Endothelial cell of umbilical vein (primary cell): ENCODE data around the gene KLHL30.

Experiments
- EZH2 ChIP-seq: IDR thresholded peaks from 2 replicates; pipeline ENCODE4 v1.6.1; 2012; ENCODE audit warnings: borderline replicate concordance, low read depth, mild to moderate bottlenecking, moderate library complexity, low read length, inconsistent platforms; ENCODE audit not compliant: severe bottlenecking
- FOS ChIP-seq: IDR thresholded peaks from 2 replicates; pipeline ENCODE4 v1.6.1; 2011; ENCODE audit warnings: mild to moderate bottlenecking, low read length, moderate library complexity, borderline replicate concordance; ENCODE audit not compliant: insufficient read depth
- GATA2 ChIP-seq: IDR thresholded peaks from 2 replicates; pipeline ENCODE4 v1.7.0; 2011; ENCODE audit warnings: low read depth, mild to moderate bottlenecking, moderate library complexity, mixed read lengths, low read length; ENCODE audit not compliant: insufficient read length, insufficient read depth
- JUN ChIP-seq: IDR thresholded peaks from 2 replicates; pipeline ENCODE4 v1.6.1; 2011; ENCODE audit warnings: borderline replicate concordance, low read depth; ENCODE audit not compliant: insufficient read length, insufficient read depth
- MYC ChIP-seq: IDR thresholded peaks from one replicate; pipeline ENCODE4 v1.6.1; 2011; ENCODE audit warnings: mild to moderate bottlenecking, low read depth, low read length
- POLR2A ChIP-seq: IDR thresholded peaks from 2 replicates; pipeline ENCODE4 v1.6.1; 2012; ENCODE audit warnings: low read depth, mild to moderate bottlenecking, control low read depth, low read length
- POLR2AphosphoS5 ChIP-seq: IDR thresholded peaks from 2 replicates; pipeline ENCODE4 v1.6.1; 2012; ENCODE audit warnings: low read depth, mild to moderate bottlenecking, control low read depth, low read length, moderate library complexity; ENCODE audit not compliant: insufficient read depth
- TF ChIP-seq, protein P1 (sequence below), 2 donors: IDR thresholded peaks; 1 replicate in 1 of 2; 2 replicates in 1 of 2; pipeline ENCODE4 v1.5.1; 2011; ENCODE audit warnings: low read length in 2 of 2, mild to moderate bottlenecking in 2 of 2, moderate library complexity in 2 of 2, control low read depth in 1 of 2, inconsistent platforms in 1 of 2, low read depth in 1 of 2; ENCODE audit not compliant: insufficient read depth in 1 of 2; ENCODE audit errors: extremely low read depth in 1 of 2
- TF ChIP-seq, protein P2 (sequence below): IDR thresholded peaks from 2 replicates; pipeline ENCODE4 v1.6.1; 2011; ENCODE audit not compliant: insufficient read depth, insufficient read length

DNA sequence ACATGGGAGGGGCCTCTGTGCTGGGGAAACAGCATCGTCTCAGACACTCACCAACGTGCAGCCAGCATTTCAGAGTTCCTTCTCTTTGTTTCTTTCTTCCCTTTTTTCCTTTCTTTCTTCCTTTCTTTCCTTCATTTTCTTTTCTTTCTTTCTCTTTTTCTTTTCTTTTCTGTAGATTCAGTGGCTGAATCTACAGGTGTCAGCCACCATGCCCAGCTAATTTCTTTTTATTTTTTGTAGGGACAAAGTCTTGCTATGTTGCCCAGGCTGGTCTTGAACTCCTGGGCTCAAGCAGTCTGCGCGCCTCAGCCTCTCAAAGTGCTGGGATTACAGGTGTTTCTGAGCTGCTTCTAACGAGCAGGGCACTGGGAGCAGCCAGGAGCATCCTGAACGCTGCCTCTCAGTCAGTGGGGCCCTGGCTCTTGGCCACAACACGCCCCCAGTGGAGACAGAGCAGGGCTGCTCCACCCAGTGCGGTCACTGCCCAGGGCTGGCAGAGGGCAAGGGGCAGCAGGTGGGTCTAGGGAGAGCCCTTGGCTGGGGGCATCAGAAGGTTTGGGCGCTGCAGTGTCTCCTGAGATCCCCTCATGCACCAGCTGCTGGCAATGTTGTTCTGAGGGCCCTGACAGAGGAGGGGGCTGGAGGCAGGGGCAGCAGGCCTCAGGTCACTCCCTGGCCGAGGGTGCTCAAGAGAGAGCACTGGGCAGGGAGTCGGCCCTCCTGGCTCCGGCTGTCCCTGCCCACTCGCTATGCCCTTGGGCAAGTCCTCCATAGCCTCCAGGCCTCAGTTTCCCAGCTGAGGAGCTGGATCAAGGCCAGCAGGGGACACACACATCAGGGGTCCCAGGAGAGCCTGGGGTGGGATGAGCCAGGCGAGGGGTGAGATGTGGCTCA, 4.7 kb upstream of the KLHL30 start:
- TF ChIP-seq, protein P1, sequence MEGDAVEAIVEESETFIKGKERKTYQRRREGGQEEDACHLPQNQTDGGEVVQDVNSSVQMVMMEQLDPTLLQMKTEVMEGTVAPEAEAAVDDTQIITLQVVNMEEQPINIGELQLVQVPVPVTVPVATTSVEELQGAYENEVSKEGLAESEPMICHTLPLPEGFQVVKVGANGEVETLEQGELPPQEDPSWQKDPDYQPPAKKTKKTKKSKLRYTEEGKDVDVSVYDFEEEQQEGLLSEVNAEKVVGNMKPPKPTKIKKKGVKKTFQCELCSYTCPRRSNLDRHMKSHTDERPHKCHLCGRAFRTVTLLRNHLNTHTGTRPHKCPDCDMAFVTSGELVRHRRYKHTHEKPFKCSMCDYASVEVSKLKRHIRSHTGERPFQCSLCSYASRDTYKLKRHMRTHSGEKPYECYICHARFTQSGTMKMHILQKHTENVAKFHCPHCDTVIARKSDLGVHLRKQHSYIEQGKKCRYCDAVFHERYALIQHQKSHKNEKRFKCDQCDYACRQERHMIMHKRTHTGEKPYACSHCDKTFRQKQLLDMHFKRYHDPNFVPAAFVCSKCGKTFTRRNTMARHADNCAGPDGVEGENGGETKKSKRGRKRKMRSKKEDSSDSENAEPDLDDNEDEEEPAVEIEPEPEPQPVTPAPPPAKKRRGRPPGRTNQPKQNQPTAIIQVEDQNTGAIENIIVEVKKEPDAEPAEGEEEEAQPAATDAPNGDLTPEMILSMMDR (IDR thresholded peaks at IDR 0.05; ENCODE audit: extremely low read depth in 1 of 2, insufficient read depth in 1 of 2, low read depth in 1 of 2, low read length in 2 of 2) = no peak
- TF ChIP-seq, protein P2, sequence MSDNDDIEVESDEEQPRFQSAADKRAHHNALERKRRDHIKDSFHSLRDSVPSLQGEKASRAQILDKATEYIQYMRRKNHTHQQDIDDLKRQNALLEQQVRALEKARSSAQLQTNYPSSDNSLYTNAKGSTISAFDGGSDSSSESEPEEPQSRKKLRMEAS = no peak
- TF ChIP-seq EZH2 (no peak), POLR2A (no peak), POLR2AphosphoS5 (no peak), FOS (no peak), MYC (no peak), GATA2 (no peak), JUN (no peak)
